GM21360 (cell line): ENCODE data around the gene RPS5.
"Not testable (repeated sequence)": the region's sequence is repeated elsewhere in the genome, so short reads cannot be mapped to it uniquely, and the experiment has no call there.

ENCODE experiments used
- ATAC-seq: cut with Tn5 transposase; IDR thresholded peaks from one replicate; pipeline ENCODE4 v1.9.1; 2021; ENCODE audit warnings: mild to moderate bottlenecking, moderate library complexity; ENCODE audit not compliant: unreplicated experiment

RPS5 gene

DNA sequence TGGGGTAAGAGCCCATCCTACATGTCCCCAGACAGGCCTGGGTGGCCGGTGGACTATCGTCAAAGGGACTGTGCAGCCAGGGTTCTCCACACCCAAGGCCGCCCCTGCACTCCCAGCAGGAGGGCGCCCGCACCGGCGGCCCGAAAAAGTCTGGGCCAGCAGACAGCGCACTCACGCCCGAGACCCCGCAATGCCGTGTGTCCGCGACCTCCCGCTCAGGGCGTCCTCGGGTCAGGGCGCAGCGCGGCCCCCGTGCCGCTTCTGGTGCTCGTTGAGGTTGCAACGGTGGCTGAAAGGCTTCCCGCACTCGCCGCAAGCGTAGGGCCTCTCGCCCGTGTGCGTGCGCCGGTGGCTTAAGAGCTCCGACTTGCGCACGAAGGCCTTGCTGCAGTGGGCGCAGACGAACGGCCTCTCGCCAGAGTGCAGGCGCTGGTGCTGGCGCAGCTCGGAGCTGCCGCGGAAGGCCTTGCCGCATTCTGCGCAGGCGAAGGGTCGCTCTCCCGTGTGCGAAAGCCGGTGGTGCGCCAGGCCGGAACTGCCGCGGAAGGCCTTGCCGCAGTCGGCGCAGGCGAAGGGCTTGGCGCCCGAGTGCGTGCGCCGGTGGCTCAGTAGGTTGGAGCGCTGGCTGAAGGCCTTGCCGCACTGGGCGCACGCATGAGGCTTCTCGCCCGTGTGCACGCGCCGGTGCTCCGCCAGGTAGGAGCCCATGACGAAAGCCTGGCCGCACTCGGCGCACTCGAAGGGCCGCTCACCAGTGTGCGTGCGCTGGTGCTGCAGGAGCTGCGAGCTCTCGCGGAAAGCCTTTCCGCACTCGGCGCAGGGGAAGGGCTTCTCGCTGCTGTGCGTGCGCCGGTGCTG, 30.9 kb upstream of the RPS5 start:
- no peak for ATAC-seq

DNA sequence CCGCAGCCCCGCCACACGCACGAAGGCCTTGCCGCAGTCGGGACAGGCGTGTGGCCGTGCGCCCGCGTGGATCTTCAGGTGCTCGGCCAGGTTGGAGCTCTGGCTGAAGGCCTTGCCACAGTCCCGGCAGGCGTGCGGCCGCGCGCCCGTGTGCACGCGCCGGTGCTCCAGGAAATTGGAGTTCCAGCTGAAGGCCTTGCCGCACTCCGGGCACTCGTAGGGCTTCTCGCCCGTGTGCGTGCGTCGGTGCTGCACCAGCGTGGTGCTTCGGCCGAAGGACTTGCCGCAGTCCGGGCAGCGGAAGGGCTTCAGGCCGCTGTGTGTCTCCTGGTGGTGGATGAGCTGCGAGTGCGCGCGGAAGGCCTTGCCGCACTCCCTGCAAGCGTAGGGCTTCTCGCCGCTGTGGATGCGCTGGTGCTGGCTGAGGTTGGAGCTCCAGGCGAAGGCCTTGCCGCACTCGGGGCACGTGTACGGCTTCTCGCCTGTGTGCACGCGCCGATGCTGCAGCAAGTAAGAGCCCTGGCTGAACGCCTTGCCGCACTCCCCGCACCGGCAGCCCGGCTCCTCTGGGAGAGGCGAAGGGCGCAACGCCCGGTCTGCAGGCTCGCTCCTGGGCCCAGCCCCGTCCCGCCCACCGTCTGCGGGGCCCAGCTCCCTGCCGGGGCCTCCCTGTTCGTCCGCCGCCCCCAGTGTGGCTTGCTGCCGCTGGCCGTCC, 30.1 kb upstream of the RPS5 start:
- ATAC-seq, result no peak

DNA sequence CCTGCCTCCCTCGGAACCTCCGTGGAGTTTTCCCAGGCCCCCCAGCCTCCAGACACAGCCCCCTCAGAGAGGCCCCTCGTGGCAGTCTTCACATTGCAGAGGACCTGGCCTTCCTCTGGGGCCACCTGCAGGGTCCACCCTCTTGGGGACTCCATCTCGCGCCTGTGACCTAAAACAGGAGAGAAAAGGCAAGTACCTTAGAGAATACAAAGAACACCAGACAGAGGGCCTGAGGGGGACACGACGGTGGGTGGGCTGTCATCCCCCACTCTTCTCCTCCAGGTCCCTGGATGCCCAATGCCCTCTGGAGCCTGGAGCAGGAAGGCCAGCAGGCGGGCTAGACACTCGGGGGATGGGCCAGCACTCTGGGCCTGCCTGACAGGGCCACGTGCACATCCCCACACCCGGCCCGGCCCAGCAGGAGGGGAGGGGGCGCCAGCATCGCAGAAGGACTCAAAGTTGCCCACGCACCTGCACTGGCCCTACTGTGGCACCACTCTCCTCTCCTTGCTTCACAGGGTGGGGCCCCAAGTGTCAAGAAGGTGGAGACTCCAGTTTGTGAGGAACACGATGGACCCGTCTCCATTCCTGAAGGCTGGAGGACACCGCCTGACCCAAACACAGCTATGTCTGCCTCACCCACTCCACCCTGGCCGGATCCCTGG, 29.5 kb upstream of the RPS5 start:
- ATAC-seq, result no peak

DNA sequence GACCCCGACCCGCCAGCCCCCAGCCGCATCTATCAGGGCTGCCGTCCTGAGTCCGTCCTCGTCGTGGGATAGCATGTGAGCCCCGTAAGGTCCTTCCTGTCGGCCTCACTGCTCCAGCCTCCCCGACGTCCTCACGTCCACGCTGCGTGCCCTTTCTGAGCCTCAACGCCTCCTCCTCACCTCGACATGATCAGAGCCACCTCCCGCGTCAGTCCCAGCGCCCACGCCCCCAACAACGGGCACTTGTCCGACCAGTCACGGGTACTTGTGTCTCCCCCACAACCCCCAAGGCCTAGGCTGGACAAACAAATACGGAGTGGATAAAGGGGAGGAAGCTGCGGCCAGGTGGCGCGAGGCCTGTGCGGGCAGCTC, 25.2 kb upstream of the RPS5 start:
- peak; percentile 2 for ATAC-seq

DNA sequence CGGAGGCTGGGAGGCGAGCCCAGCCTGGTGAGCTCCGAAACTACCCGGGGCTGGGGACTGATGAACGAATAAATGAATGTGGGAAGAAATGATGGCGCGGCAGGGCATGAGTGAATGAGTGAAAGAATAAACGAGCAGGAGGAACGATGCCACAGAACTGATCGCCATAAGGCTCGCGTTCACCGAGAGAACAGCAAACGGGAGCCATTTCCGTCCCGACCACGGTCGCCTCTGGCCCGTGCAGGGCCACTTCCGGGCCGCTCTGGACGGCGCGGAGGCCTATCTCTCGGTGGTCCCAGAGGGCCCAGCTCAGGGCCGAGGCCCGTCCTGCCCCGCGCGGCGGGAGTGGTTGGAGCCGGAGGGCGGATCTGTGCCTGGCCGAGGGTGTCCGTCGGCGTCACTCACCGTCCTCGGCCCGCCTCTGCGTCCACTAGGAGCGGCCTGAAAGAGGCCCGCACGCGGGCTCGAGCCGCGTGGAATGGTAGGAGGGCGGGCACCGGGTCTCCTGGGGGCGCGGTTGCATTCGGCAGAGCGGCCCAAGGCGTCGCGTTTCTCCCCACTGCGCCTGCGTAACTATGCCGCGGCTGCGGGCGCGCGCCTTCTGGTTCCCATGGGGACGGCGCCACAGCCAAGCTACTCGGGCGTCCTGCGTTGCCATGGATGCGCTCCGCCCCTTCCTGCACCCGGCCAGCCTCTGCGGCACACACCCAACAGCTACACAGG, 24.6 kb upstream of the RPS5 start, which contains the start of gene ZNF497:
Gene ZNF497, minus strand, starts transcription at position 480 of the 723 bp plus-strand sequence. CDS start 5,116 bp downstream, outside the sequence.
- peak; percentile 81 for ATAC-seq

DNA sequence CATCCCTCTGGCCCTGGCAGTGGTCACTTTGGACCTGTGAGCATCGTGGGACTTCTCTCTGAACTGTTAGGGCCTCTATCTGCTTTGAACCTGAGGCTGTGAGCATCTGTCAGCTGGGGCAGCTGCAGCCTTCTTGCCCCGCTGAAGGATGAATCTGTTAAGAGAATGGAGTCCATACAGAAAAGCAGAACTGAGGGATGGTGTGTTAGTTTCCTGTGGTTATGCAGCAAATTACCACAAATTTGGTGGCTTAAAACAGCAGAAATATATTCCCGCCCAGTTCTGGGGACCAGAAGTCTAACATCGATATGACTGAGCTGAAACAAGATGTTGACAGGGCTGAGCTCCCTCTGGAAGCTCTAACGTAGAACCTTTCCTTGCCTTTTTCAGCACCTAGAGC, 22.9 kb upstream of the RPS5 start:
- ATAC-seq, result no peak

DNA sequence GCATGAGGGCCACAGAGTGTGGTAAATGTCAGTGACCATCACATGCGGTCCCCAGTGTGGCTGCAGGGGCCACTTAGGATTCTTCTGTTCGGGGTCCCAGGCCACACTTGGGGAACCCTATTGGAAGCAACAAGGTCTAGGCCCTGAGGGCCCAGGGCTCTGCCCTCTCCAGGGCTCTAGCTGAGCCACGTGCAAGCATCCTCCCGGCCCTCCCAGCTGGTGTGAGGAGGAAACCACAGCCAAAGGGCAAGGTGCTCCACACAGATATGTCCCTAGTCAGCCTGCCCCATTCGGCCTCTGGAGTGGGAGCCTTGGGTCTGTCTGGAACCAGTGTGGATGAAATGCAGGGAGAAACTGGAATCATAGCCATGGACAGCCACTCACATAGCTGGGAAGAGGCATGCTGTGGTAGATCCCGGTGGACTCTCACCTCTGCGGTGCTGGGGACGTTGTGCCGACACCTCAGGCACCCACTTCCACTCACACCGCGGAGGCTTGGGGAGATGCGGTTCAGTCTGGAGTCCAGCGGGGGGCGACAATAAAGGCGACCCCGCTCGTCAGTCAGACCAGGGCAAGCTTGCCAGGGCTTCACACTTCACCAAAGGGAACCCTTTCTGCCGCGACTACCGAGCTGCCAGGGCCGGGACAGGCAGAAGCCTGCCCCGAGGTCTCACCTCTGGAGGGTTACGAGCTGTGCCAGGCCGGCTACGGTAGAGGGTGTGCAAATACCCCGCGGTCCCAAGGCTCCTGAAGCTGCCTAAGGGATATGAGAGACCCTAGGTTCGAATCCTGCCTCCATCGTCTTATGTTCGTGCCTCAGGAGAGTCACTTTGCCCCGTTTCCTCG, 20.3 kb upstream of the RPS5 start:
- no peak for ATAC-seq

DNA sequence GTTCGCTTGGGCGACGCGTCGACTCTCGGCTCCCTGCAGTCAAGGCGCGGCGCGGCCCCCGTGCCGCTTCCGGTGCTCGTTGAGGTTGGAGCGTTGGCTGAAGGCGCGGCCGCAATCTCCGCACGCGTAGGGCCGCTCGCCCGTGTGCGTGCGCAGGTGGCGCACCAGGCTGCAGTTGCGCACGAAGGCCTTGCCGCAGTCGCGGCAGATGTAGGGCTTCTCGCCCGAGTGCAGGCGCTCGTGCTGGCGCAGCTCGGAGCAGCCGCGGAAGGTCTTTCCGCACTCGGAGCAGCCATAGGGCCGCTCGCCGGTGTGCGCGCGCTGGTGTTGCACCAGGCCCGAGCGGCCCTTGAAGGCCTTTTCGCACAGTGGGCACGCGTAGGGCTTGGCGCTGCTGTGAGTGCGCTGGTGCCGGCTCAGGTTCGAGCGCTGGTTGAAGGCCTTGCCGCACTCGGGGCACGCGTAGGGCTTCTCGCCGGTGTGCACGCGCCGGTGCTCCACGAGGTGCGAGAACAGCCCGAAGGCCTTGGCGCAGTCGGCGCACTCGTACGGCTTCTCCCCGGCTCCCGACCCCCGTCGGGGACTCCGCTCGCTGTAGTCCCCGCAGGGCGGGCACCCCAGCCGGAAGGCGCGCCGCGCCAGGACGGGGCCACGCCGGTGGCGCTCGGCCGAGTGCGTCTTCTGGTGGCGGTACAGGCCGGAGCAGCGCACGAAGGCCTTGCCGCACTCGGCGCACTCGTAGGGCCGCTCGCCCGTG, 19.2 kb upstream of the RPS5 start:
- no peak for ATAC-seq

DNA sequence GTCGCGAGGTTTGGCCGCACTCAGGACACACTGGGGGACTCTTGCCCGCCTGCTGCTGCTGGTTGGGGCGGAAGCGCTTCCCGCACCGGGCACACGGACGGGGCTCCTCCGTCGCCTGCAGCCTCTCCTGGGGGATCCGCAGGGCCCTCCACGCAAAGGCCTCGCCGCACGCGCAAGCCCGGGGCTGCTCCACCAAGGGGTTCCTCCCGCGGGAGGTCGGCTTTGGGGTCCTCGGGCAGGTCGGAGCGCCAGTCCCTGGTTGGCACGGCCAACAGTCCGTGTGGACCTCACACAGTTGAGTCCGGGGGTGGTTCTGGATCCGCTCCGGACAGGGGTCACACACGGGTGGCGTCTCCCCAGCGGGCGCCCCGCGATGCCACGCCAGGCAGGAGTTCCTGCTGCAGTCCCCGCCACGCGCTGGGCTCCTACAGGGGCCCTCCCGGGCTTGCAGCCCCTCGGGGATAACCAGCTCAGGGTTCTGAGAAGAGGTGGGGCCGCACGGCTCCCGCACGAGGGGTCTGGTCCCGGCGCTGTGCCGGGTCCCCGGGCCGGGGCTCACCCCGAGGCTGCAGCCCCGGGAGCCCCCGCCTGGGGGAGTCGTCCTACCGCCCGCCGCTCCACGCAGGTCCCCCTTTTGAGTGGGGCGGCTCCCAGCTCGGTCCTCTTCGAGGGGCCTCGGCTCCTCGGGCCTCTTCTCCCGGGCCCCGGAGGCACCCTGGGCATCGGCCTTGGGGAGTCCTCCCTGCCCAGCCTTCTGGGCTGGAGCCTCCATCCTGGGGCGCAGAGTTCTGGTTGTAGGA, 18.3 kb upstream of the RPS5 start:
- no peak for ATAC-seq

DNA sequence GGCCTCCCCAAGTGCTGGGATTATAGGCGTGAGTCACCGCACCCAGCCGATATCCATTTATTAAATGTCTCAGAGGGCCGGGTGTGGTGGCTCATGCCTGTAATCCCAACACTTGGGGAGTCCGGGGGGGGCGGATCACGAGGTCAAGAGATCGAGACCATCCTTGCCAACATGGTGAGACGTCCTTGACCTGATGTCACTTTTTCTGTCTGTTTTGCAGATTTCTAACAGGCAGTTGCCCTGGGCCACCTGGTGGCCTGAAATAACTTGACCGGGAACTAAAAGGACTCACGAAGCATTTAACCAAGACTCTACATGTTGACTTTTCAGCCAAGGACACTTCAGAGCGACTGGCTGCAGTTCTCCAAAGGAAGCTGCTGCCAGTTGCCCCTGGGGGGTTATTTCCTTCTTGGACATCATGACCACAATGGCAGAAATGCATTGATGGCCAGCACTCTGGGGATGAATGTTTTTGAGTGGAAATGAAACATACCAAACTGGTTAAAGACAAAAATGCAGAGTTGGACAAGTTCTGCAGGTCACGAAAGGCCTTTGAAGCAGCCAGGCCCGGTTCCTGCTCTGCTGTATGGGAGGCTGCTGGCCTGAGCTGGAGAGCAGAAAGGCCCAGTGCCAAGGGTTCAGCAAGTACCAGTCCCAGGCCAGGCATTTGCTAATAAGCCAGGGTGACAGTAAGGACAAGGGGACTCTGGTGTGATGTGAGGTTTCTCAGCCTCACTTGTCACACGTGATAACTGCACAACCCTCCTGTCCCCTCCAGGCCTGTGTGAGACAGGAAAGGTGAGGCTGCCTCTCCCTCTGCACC, 14.5 kb upstream of the RPS5 start:
- ATAC-seq, result no peak

DNA sequence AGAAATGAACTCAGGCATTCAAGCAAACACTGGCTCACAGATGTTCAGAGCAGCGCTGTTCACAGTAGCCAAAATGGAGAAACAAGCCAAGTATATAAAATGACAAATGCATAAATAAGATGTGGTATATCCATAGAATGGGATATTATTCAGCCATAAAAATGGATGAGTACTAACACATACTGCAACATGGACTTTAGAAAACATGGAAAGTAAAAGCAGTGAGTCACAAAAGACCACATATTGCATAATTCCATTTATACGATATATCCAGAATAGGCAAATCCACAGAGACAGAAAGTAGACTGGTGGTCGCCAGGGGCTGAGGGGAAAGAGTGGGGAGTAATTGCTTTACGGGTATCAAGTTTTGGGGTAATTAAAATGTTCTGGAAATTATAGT, 12.9 kb upstream of the RPS5 start:
- no peak for ATAC-seq

DNA sequence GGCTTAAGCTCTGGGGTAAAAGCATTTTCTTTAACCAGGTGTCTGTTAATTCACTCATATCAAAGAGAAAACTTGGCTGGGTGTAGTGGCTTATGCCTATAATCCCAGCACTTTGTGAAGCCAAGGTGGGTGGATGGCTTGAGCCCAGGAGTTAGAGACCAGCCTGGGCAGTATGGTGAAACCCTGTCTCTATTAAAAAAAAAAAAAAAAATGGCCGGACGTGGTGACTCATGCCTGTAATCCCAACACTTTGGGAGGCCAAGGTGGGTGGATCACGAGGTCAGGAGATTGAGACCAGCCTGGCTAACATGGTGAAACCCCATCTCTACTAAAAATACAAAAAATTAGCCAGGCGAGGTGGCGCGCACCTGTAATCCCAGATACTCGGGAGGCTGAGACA, 10.3 kb upstream of the RPS5 start:
- not testable (repeated sequence) for ATAC-seq

DNA sequence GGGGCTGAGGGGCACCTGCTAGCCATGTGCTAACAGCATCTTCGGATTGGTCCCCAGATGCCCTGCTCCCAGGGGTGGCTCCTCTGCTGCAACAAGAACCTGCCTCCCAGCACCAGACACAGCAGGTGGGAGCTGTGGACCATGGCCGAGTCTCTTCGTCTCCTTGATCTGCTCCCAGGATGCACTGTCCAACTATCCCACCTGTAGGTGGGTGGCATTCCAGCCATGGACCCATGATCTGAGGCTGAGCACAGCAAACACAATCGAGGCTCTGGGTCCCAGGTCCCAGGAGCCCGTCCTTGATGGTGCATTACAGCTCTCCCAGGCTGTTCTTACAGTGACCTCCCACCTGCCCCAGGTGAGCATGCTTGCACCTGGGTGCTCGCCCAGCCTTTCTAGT, 7.8 kb upstream of the RPS5 start:
- ATAC-seq, result no peak

DNA sequence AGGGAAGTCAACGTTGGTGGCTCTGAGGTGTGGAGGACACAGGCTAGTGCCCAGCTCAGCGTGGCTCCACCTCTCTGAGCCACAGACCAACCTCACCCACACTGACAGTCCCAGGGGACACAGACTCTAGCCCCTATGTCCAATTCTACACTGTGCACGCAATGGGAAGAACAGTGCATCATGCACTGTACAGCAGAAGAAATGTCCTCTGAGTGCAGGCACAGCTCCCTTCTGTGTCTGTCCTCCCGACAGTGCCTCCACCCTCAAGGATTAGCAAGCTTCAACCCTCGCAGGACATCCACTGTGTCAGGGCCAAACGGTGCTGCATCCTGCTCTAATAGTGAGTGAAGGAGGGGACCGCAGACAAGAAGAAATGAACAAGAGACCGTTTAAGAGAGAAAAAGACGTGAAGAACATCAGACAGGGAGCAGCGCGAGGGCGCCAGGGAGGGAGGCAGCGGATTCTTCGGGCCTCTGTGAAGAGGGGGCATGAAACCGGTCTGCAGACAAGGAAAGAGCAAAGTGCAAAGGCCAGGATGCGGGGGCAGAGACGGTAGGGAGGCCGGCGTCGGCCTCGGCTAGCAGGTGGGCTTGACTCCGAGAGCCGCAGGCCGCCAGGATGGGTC, 6.9 kb upstream of the RPS5 start:
- no peak for ATAC-seq

DNA sequence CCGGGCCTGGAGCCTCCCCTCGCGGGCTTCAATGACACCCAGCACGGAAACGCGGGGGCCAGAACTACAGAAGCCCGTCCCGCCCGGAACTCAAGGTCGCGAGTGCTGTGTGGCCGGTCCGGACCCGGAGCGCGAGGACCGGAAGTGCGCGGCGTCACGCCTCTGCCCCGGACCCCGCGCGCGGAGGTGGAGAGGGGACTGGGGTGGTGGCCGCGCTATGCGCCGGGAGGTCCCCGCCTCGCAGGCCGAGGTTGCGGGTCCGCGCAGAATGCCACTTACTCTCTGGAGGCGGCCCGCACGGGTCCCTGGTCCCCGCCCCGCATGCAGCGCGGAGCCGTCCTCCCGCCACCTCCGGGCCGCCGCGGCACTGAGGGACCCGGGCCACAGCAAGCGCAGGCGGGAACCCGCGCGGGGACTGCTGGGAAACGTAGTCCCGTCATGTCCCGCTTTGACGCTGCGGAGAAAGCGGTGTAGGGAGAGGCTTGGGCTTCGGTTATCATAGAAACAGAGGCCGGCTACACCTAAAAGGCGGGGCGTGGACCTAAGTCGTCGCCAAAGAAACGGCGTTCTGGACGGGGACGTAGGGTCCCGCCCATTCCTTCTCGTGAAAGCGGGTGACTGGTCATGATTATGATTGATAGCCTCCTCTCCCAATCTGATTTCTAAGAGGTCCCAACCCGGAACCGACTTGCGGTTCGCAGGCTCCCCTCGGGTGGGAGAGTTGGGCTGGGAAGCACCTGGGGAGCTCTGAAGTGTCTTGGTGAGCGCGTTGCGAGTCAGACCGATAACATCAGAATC, 6.2 kb upstream of the RPS5 start, which contains the start of gene ZNF837:
Gene ZNF837, minus strand, starts transcription at position 369 of the 798 bp plus-strand sequence. CDS start 11,698 bp downstream, outside the sequence.
- ATAC-seq, result peak; percentile 70

DNA sequence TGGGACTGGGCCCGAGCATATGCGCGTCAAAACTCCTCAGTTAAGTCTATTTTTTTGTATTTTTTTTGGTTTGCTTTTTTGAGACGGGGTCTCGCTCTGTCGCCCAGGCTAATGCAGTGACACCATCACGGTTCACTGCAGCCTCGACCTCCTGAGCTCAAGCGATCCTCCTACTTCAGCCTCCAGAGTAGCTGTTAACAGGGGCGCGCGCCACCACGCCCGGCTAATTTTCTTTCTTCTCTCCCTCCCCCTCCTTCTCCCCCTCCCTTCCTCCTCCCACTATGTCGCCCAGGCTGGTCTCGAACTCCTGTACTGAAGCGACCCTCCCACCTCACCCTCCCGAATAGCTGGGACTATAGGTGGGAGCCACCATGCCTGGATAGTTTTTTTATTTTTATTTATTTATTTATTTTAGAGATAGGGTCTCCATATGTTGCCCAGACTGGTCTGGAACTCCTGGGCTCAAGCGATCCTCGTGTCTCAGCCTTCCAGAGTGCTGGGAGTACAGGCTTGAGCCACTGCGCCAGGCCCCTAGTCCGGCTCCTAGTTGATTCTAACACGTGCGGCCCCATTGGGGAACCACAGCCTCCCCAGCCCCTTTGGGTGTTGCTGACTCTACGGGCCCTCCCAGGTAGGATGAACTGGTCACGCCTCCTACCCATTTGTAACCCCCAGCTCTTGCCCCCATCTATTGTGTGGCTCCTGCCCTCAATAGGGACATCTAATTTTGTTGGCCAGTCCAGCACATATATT, 5.4 kb upstream of the RPS5 start:
- no peak for ATAC-seq
